GM19438 (cell line): ENCODE results near the gene EDNRA.

Source experiments
- ATAC-seq: cut with Tn5 transposase; IDR thresholded peaks from one replicate; pipeline ENCODE4 v1.9.1; 2021; ENCODE audit warnings: low read depth; ENCODE audit not compliant: unreplicated experiment

Gene EDNRA

GRCh38 chr4:147583876-147584275 is 103.0 kb downstream of the EDNRA start:
- no peak for ATAC-seq

GRCh38 chr4:147586032-147586431 is 105.1 kb downstream of the EDNRA start:
- ATAC-seq, result no peak

GRCh38 chr4:147586637-147587036 is 105.7 kb downstream of the EDNRA start:
- ATAC-seq, result no peak

DNA sequence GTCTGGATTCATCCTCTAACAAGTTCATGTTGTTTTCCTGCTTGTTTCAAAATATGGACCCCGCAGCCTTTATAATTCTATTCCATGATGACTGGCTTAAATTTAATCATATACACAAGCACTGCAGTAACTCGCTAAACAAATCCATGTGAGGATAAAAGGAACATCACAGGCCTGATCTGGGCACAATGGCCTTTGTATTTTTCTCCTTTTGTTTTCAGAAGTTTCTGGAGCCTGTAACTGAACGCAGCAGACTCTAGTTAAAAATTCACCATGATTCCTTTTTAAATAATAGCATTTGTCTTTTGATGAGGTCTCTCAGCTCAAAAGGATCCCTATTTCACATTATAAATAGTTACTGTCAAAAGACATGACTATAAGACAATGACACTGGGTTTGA is 106.1 kb downstream of the EDNRA start:
- no peak for ATAC-seq

DNA sequence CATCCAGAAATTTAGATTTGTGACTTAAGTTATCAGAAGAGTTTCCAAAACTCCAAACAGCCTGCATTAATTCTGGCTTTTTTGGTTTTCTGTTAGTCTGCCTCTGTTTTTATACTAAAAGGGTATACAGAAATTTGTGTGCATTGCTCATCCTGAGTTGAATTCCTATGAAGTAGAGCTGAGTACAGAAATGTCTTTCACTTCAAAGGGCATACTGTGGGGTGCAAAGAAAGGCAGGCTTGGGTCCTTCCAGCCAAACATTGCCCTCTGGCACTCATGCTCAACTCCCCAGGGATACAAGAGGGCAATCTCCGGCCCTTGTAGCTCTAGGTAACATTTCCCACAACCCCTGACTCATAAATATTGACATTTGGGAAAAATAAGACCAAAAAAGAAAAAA is 108.7 kb downstream of the EDNRA start:
- ATAC-seq, result no peak

- ATAC-seq, result no peak
Measured at GRCh38 chr4:147590249-147590920, 109.5 kb downstream of the EDNRA start.

DNA sequence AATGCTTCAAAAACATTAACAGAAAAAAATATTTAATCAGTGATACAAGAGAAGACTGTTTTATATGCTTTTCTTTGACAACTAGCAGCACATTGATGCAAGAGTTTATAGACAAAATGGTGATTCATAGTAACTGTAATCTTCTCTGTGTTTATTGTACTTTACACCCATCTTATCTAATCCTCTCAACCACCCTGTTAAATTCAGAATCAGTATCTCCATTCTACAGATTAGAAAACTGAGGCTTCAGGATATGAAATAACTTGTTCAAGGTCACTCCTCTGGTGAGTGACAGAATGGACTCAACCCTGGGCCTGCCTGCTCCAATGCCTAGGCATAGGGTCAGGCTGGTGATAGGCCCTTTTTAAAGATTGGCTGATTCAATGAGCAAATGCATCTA is 110.2 kb downstream of the EDNRA start:
- no peak for ATAC-seq

DNA sequence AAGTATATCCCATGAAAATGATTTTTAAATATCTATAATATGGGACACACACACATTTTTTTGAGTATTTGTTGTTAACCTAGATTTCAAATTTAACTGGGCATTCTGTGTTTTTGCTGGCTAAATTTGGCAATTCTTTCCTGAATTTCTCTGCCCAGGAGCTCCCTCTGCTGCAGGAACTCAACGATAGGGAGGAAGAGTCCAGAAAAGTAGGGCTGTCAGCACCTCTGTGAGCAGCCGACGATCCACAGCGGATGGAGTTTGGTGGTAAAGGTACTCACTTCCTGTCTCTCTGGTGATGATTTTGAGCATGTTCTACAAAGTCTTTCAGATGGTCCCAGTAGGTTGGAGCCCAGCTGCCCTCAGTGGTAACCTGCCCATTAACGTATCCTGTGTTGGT is 113.2 kb downstream of the EDNRA start:
- ATAC-seq, result no peak
